ENCODE measurements around the gene FCRL1. TPM values are rescaled to one million over a fixed set of nuclear protein-coding genes. Genes with fewer than 3 reads are reported as not detected.

FCRL1 gene
- total RNA-seq, 2 experiments from 2014 or later, result 0.29 TPM; not detected in 1

GRCh38 chr1:157852476-157852875, 32.6 kb upstream of the FCRL1 start:
- ChIA-PET POLR2A (interaction anchor here (0.8 kb wide), 1 partner anchor 97 kb away, joined by 3 read pairs; no protein-coding TSS in a partner anchor), CTCF (no interaction called here)
- Mint-ChIP-seq H3K27ac (no peak overlapping the region), H3K4me3 (no peak overlapping the region), H3K4me1 (ENCODE audit: low read depth) (no peaks in the 10 kb centered on the region), H3K36me3 (ENCODE audit: low read depth) (no peaks in the 10 kb centered on the region), H3K27me3 (peaks cover 2% of the 10 kb centered on the region), H3K9me3 (no peaks in the 10 kb centered on the region)
- TF ChIP-seq CTCF (IDR thresholded peaks at IDR 0.05), result no peak
- DNase-seq (no peak), ATAC-seq (no peak)
- intact Hi-C loops (cut with micrococcal nuclease), result no loop called here

- Mint-ChIP-seq H3K27ac (no peak overlapping the region), H3K4me1 (ENCODE audit: low read depth) (no peaks in the 10 kb centered on the region)
Measured at GRCh38 chr1:157849229-157849875, 29.4 kb upstream of the FCRL1 start.

GRCh38 chr1:157844089-157844830, 24.3 kb upstream of the FCRL1 start:
- ChIA-PET POLR2A (interaction anchor here (0.7 kb wide), 1 partner anchor 16 kb away, joined by 3 read pairs; no protein-coding TSS in a partner anchor), CTCF (no interaction called here)
- Mint-ChIP-seq H3K4me3 (no peak overlapping the region), H3K27ac (no peak overlapping the region), H3K9me3 (no peaks in the 10 kb centered on the region), H3K4me1 (ENCODE audit: low read depth) (no peaks in the 10 kb centered on the region), H3K27me3 (peaks cover 1% of the 10 kb centered on the region), H3K36me3 (ENCODE audit: low read depth) (no peaks in the 10 kb centered on the region)
- intact Hi-C loops (cut with micrococcal nuclease), result no loop called here
- no peak for ATAC-seq
- DNase-seq, result no peak
- TF ChIP-seq CTCF (IDR thresholded peaks at IDR 0.05), result no peak

More at GRCh38 chr1:157849229-157849875, 29.4 kb upstream of the FCRL1 start:
- H3K27me3 Mint-ChIP-seq, result peaks cover 1% of the 10 kb centered on the region
- no peak for TF ChIP-seq CTCF (IDR thresholded peaks at IDR 0.05)
- H3K9me3 Mint-ChIP-seq, result no peaks in the 10 kb centered on the region
- intact Hi-C loops (cut with micrococcal nuclease), result no loop called here
- ChIA-PET POLR2A (no interaction called here), CTCF (no interaction called here)
- no peak for DNase-seq
- ATAC-seq, result no peak
- no peak overlapping the region for H3K4me3 Mint-ChIP-seq
- H3K36me3 Mint-ChIP-seq (ENCODE audit: low read depth), result no peaks in the 10 kb centered on the region

- DNase-seq, result no peak
- POLR2A ChIA-PET, result interaction anchor here (0.6 kb wide), 1 partner anchor 80 kb away, joined by 3 read pairs; no protein-coding TSS in a partner anchor
- ATAC-seq, result no peak
- no peak overlapping the region for H3K27ac Mint-ChIP-seq
- CTCF ChIA-PET, result no interaction called here
- H3K27me3 Mint-ChIP-seq, result peaks cover 1% of the 10 kb centered on the region
- H3K9me3 Mint-ChIP-seq, result no peaks in the 10 kb centered on the region
- H3K4me1 Mint-ChIP-seq (ENCODE audit: low read depth), result no peaks in the 10 kb centered on the region
- TF ChIP-seq CTCF (IDR thresholded peaks at IDR 0.05), result no peak
- no peaks in the 10 kb centered on the region for H3K36me3 Mint-ChIP-seq (ENCODE audit: low read depth)
- intact Hi-C loops (cut with micrococcal nuclease), result no loop called here
- no peak overlapping the region for H3K4me3 Mint-ChIP-seq
Measured at GRCh38 chr1:157842939-157843338, 23.0 kb upstream of the FCRL1 start.

- DNase-seq (no peak), ATAC-seq (no peak)
- Mint-ChIP-seq H3K36me3 (ENCODE audit: low read depth) (no peaks in the 10 kb centered on the region), H3K9me3 (no peaks in the 10 kb centered on the region), H3K27ac (no peak within 1 kb of the TSS), H3K4me3 (no peak within 1 kb of the TSS), H3K27me3 (peaks cover under 1% of the 10 kb centered on the region), H3K4me1 (ENCODE audit: low read depth) (no peaks in the 10 kb centered on the region)
- intact Hi-C loops (cut with micrococcal nuclease), result no loop called here
- no peak for TF ChIP-seq CTCF (IDR thresholded peaks at IDR 0.05)
- ChIA-PET POLR2A (no interaction called here), CTCF (no interaction called here)
Measured at GRCh38 chr1:157841708-157842107, 21.8 kb upstream of the FCRL1 start, which contains the start of gene CD5L. TSS of gene CD5L (minus strand) at chr1:157841808. CDS start at chr1:157841701, 107 bp downstream.

Data from activated CD8-positive, alpha-beta T cell treated with anti-CD3 and anti-CD28 coated beads for 36 hours (primary cell).